Karpas-422 (cell line): ENCODE measurements around the gene SNX1. TPM values are rescaled to one million over a fixed set of nuclear protein-coding genes. Genes with fewer than 3 reads are reported as not detected.

ENCODE experiments used
- DNase-seq: peaks from one replicate; pipeline ENCODE4 v3.0.0-alpha.2; 2015
- H2AFZ ChIP-seq: fragments of 200-600 bp; sonication (generic); 2 replicates; pipeline ENCODE4 v1.6.1; 2014; ENCODE audit warnings: antibody characterized with exemption, low read length, mixed read lengths
- H3K27ac ChIP-seq: fragments of 200-600 bp; sonication (generic); 2 replicates; pipeline ENCODE4 v1.5.1; 2014; ENCODE audit warnings: mild to moderate bottlenecking, low read length, moderate library complexity
- H3K27me3 ChIP-seq: fragments of 200-600 bp; sonication (generic); 2 replicates; pipeline ENCODE4 v1.6.1; 2014; ENCODE audit warnings: low read length, mixed read lengths
- H3K36me3 ChIP-seq: fragments of 200-600 bp; sonication (generic); 2 replicates; pipeline ENCODE4 v1.6.1; 2014; ENCODE audit warnings: low read length, mixed read lengths; ENCODE audit not compliant: insufficient read depth
- H3K4me1 ChIP-seq: fragments of 200-600 bp; sonication (generic); 2 replicates; pipeline ENCODE4 v1.6.1; 2014; ENCODE audit warnings: mild to moderate bottlenecking, low read length, mixed read lengths
- H3K4me2 ChIP-seq: fragments of 200-600 bp; sonication (generic); 2 replicates; pipeline ENCODE4 v1.6.1; 2014; ENCODE audit warnings: low read length, low read depth, mild to moderate bottlenecking; ENCODE audit not compliant: poor library complexity, severe bottlenecking
- H3K4me3 ChIP-seq: fragments of 200-600 bp; sonication (generic); 2 replicates; pipeline ENCODE4 v1.5.1; 2014; ENCODE audit warnings: mild to moderate bottlenecking, antibody characterized with exemption, low read length, mixed read lengths
- H3K79me2 ChIP-seq: fragments of 200-600 bp; sonication (generic); 2 replicates; pipeline ENCODE4 v1.6.1; 2014; ENCODE audit warnings: mild to moderate bottlenecking, low read length, mixed read lengths
- H3K9ac ChIP-seq: fragments of 200-600 bp; sonication (generic); 2 replicates; pipeline ENCODE4 v1.6.0; 2014; ENCODE audit warnings: low read length
- H3K9me2 ChIP-seq: fragments of 200-600 bp; sonication (generic), shearing (Covaris generic); replicated peaks from 2 replicates; pipeline ENCODE4 v1.6.0; 2014; ENCODE audit warnings: mild to moderate bottlenecking, low read length, moderate library complexity; ENCODE audit not compliant: insufficient read depth
- H3K9me3 ChIP-seq: fragments of 300-700, 200-600 bp; sonication (generic); 2 replicates; pipeline ENCODE4 v1.6.1; 2014; ENCODE audit warnings: low read length, mixed read lengths
- H4K20me1 ChIP-seq: fragments of 200-600 bp; sonication (generic); 2 replicates; pipeline ENCODE4 v1.6.1; 2014; ENCODE audit warnings: mild to moderate bottlenecking, antibody characterized with exemption, low read length, low read depth; ENCODE audit not compliant: insufficient read depth
- total RNA-seq: library from RNA; depleted of rRNA; stranded (reverse); fragments of >200 nt; shearing (Covaris generic); gene quantifications from 2 replicates; pipeline ENCODE4 v1.2.3, GENCODE V29; 2014; ENCODE audit warnings: low replicate concordance

The SNX1 gene
- total RNA-seq, 1 experiment from 2014 or later, result 52.0 TPM

DNA sequence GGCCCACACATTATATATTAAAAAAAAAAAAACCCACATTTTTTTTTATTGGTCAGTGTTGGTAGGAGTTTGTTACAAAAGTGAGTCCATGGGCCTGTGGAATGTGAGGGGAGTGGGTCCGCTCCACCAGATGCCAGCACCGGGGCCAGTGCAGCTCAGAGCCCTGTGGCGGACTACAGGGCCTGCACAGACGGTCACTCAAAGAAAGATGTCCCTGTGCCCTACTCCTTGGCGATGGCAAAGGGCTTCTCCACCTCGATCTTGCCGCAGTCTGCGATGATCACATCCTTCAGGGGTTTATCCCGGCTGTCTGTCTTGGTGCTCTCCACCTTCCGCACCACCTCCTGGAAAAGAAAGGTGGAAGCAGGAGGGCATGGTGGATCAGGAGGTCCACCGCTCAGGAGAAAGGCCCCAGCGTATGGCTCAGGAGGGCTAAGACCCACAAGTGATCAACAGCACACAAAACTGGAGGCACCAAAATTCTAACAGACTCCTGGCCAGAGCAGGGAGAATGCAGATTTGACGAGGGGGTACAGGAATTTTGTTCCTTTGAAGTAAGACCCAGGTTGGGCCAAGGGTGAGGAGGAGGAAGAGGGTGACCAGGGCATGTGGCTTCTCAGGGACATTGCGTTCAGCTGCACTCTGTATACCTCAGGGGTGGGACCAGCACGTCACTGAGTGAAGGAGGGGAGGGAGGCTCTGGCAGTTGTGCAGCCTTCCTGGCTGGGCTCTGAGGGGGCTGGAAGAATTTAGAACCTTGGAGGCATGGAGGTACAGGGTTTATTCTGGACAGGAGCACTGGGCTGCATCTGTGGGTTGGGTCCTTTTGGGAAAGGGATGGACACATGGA lies 60.2 kb downstream of the SNX1 start:
- H3K4me1 ChIP-seq, result peaks cover 56% of the 10 kb centered on the region
- H3K9me3 ChIP-seq, result no peaks in the 10 kb centered on the region
- no peak overlapping the region for H3K4me3 ChIP-seq
- H3K36me3 ChIP-seq, result peaks cover 33% of the 10 kb centered on the region
- H4K20me1 ChIP-seq, result peaks cover 16% of the 10 kb centered on the region; the same call in 1 of the 2 replicates
- no peaks in the 10 kb centered on the region for H3K27me3 ChIP-seq
- H3K79me2 ChIP-seq, result peaks cover 11% of the 10 kb centered on the region
- DNase-seq, result no peak
- no peak overlapping the region for H2AFZ ChIP-seq
- H3K27ac ChIP-seq, result no peak overlapping the region
- H3K9me2 ChIP-seq, result no peaks in the 10 kb centered on the region
- H3K4me2 ChIP-seq, result no peak overlapping the region
- H3K9ac ChIP-seq, result no peak overlapping the region

GRCh38 chr15:64156652-64157331 lies 61.0 kb downstream of the SNX1 start:
- Histone ChIP-seq H4K20me1 (peaks cover 16% of the 10 kb centered on the region; the same call in 1 of the 2 replicates), H3K9me3 (no peaks in the 10 kb centered on the region), H2AFZ (no peak overlapping the region), H3K9ac (no peak overlapping the region), H3K4me3 (no peak overlapping the region), H3K36me3 (peaks cover 33% of the 10 kb centered on the region), H3K79me2 (peaks cover 14% of the 10 kb centered on the region), H3K27me3 (no peaks in the 10 kb centered on the region), H3K9me2 (no peaks in the 10 kb centered on the region), H3K4me2 (no peak overlapping the region), H3K27ac (peak overlapping the region; percentile 43; the same call in 1 of the 2 replicates), H3K4me1 (peaks cover 60% of the 10 kb centered on the region)
- peak; percentile 61 for DNase-seq

DNA sequence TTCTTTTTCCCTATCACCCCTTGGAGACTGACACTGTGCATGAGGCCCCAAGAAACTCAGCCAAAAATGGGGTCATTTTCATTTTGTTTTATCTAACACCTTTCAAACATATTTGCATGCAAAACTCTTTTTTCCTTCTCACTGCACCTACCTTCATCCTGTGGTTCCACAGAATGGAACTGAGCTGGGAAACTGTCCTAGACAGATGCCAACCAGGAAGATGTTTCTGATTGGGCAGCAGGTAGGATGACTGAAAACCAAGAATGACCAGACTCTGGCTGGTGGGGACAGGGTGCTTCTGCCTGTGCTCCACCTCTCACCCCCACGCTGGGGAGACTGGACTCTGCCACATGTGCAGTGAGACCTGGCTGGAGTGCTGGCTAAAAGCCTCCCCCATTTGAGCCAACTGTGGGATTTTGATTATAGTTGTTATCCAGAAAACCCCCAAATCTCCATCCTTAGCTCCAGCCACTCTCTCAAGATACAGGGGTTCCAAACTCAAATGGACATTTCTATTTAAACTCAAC lies 61.9 kb downstream of the SNX1 start:
- no peak overlapping the region for H3K4me2 ChIP-seq
- H4K20me1 ChIP-seq, result peaks cover 16% of the 10 kb centered on the region; the same call in 1 of the 2 replicates
- peak; percentile 55 for DNase-seq
- peaks cover 33% of the 10 kb centered on the region for H3K36me3 ChIP-seq
- H3K9me2 ChIP-seq, result no peaks in the 10 kb centered on the region
- H3K79me2 ChIP-seq, result peaks cover 17% of the 10 kb centered on the region
- no peak overlapping the region for H3K9ac ChIP-seq
- H3K9me3 ChIP-seq, result no peaks in the 10 kb centered on the region
- H3K27me3 ChIP-seq, result no peaks in the 10 kb centered on the region
- peaks cover 57% of the 10 kb centered on the region for H3K4me1 ChIP-seq
- H3K4me3 ChIP-seq, result no peak overlapping the region
- H3K27ac ChIP-seq, result no peak overlapping the region
- no peak overlapping the region for H2AFZ ChIP-seq

- no peaks in the 10 kb centered on the region for H3K27me3 ChIP-seq
- peaks cover 17% of the 10 kb centered on the region for H3K79me2 ChIP-seq
- peaks cover 52% of the 10 kb centered on the region for H3K4me1 ChIP-seq
- peak; percentile 46 for DNase-seq
- no peaks in the 10 kb centered on the region for H3K9me2 ChIP-seq
- peaks cover 16% of the 10 kb centered on the region; the same call in 1 of the 2 replicates for H4K20me1 ChIP-seq
- H3K4me3 ChIP-seq, result no peak overlapping the region
- H3K27ac ChIP-seq, result no peak overlapping the region
- no peak overlapping the region for H3K4me2 ChIP-seq
- H3K36me3 ChIP-seq, result peaks cover 33% of the 10 kb centered on the region
- H3K9ac ChIP-seq, result no peak overlapping the region
- no peak overlapping the region for H2AFZ ChIP-seq
- no peaks in the 10 kb centered on the region for H3K9me3 ChIP-seq
These were observed 62.8 kb downstream of the SNX1 start for GRCh38 chr15:64158363-64159134.

GRCh38 chr15:64161688-64162477 lies 66.1 kb downstream of the SNX1 start:
- Histone ChIP-seq H3K9me2 (no peaks in the 10 kb centered on the region), H4K20me1 (peaks cover 5% of the 10 kb centered on the region; the same call in 1 of the 2 replicates), H3K27me3 (no peaks in the 10 kb centered on the region), H3K4me1 (peaks cover 56% of the 10 kb centered on the region), H3K9ac (peak overlapping the region; percentile 75), H3K4me3 (peak overlapping the region; percentile 68), H2AFZ (no peak overlapping the region), H3K79me2 (peaks cover 17% of the 10 kb centered on the region), H3K27ac (peak overlapping the region; percentile 49), H3K4me2 (peak overlapping the region; percentile 73), H3K36me3 (peaks cover 19% of the 10 kb centered on the region), H3K9me3 (no peaks in the 10 kb centered on the region)
- DNase-seq, result peak; percentile 64

DNA sequence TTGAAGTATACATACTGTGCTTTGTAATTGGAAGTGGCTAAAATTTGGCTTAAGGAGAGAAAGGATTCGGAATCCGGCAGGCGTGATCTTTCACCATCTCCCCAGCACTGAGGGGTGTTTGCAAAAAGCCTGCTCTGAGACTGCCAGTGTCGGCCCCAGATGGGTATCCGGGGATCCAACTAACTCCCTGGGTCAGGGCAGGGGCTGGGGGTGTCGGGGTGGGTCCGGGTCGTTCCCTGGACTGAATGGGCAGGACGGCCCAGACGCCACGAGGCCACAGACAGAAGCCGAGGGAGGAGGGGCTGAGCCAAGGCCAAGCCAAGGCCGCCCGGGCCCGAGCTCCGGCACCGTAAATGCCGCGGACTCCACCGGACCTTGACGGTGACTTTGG lies 66.7 kb downstream of the SNX1 start:
- H3K4me2 ChIP-seq, result peak overlapping the region; percentile 73
- 0 out of 2 replicates have a peak, but pooled peaks cover 5% of the 10 kb centered on the region for H4K20me1 ChIP-seq
- peak overlapping the region; percentile 75 for H3K9ac ChIP-seq
- peak overlapping the region; percentile 49 for H3K27ac ChIP-seq
- no peak overlapping the region for H2AFZ ChIP-seq
- no peak for DNase-seq
- H3K9me2 ChIP-seq, result no peaks in the 10 kb centered on the region
- peaks cover 19% of the 10 kb centered on the region for H3K36me3 ChIP-seq
- peak overlapping the region; percentile 68 for H3K4me3 ChIP-seq
- H3K4me1 ChIP-seq, result peaks cover 50% of the 10 kb centered on the region
- H3K79me2 ChIP-seq, result peaks cover 17% of the 10 kb centered on the region
- H3K9me3 ChIP-seq, result no peaks in the 10 kb centered on the region
- H3K27me3 ChIP-seq, result no peaks in the 10 kb centered on the region

DNA sequence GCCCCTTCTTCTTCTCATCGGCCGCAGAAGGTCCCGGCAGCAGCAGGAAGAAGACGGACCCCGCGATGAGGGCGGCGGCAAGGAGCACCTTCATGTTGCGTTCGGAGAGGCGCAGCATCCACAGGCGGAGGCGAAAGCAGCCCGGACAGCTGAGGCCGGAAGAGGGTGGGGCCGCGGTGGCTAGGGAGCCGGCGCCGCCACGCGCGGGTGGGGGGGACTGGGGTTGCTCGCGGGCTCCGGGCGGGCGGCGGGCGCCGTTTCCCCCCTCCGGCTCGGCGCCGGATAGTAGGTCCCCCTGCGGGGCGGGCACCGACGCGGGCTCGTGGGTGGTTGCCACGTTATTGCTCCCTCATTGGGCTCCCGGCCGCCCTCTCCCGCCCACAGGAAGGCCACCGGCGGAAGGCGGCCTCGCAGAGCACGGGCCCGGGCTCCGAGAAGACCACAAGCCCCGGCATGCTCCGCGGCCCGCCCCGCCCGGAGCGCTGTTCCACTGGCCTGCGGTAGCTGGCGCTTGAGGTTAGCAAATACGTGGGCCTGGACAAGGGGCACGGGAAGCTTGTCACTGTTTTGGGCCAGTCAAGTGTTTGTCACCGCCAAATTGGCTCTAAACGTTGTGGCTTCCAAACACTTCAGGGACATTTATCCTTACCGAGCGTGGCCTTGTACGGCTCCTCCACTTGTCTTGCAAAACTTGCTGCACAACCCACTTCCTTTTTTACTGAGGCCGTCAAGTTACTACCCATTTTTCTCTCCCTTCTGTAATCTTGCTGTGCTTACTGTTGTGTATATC lies 67.3 kb downstream of the SNX1 start, which contains the start of gene PPIB:
Gene PPIB (minus strand): TSS at position 154 of the 790 bp plus-strand sequence. CDS start 36 bp downstream, at position 118.
- Histone ChIP-seq H3K9ac (peak within 1 kb of the TSS; percentile 75), H3K9me2 (no peaks in the 10 kb centered on the region), H3K79me2 (peaks cover 17% of the 10 kb centered on the region), H4K20me1 (0 out of 2 replicates have a peak, but pooled peaks cover 5% of the 10 kb centered on the region), H3K4me3 (peak within 1 kb of the TSS; percentile 69), H3K4me1 (peaks cover 45% of the 10 kb centered on the region), H3K27me3 (no peaks in the 10 kb centered on the region), H3K36me3 (peaks cover 15% of the 10 kb centered on the region), H2AFZ (peak within 1 kb of the TSS; percentile 60; the same call in 1 of the 2 replicates), H3K27ac (peak within 1 kb of the TSS; percentile 73), H3K4me2 (peak within 1 kb of the TSS; percentile 82), H3K9me3 (no peaks in the 10 kb centered on the region)
- DNase-seq, result peak; percentile 98
